Body of pancreas (tissue), 4 donors: Measurements from ENCODE around the gene SH3D19. TPM values are rescaled to one million over a fixed set of nuclear protein-coding genes. Genes with fewer than 3 reads are reported as not detected.

Experiments used
- ATAC-seq: fragments of 150-250 bp; one replicate; pipeline ENCODE4 v1.9.1; 2016
- DNase-seq, 4 donors: peaks; one replicate each; pipeline ENCODE4 v3.0.0-alpha.2; 2019
- H3K27ac ChIP-seq, 4 donors: fragments of 200-600 bp; sonication (generic); 1 replicate in 3 of 4; 2 replicates in 1 of 4; pipeline versions ENCODE4 v1.5.1 to v1.6.1; 2016 to 2019; ENCODE audit warnings: mild to moderate bottlenecking in 1 of 4, mixed read lengths in 1 of 4, moderate library complexity in 1 of 4
- H3K27me3 ChIP-seq, 2 donors: fragments of 200-600 bp; sonication (generic); one replicate each; pipeline ENCODE4 v1.6.0; 2016; ENCODE audit warnings: mild to moderate bottlenecking in 1 of 2
- H3K36me3 ChIP-seq, 2 donors: fragments of 200-600 bp; sonication (generic); replicated peaks in 1 of 2; 2 replicates each; pipeline ENCODE4 v1.5.1; 2016; ENCODE audit warnings: low read depth in 2 of 2; ENCODE audit not compliant: insufficient read depth in 1 of 2
- H3K4me1 ChIP-seq: fragments of 200-600 bp; sonication (generic); one replicate; pipeline ENCODE4 v1.6.0; 2016
- H3K4me3 ChIP-seq, 2 donors: fragments of 200-600 bp; sonication (generic); 1 replicate in 1 of 2; 2 replicates in 1 of 2; pipeline ENCODE4 v1.5.1; 2016 to 2019
- H3K9me3 ChIP-seq, 3 donors: fragments of 200-600 bp; sonication (generic); 1 replicate in 2 of 3; 2 replicates in 1 of 3; pipeline ENCODE4 v1.5.1; 2016
- CTCF ChIP-seq, 7 experiments: fragments of 450-650 bp in 4 of 7; fragments of 200-600 bp in 3 of 7; sonication (generic) in 3 of 7; IDR thresholded peaks; one replicate each; pipeline ENCODE4 v1.5.1; 2016 to 2019; ENCODE audit warnings: antibody characterized with exemption in 7 of 7
- POLR2A ChIP-seq, 3 donors: fragments of 450-650 bp; IDR thresholded peaks; one replicate each; pipeline ENCODE4 v1.6.1; 2016; ENCODE audit warnings: antibody characterized with exemption in 3 of 3, mild to moderate bottlenecking in 2 of 3
- WGBS, 2 donors: methylation state at CpG; one replicate each; pipeline ENCODE4 v1.1.5; 2017; 5-methylcytosine and 5-hydroxymethylcytosine counted together
- intact Hi-C: fragments of 100-400 bp; cut with DNase I; formaldehyde crosslinking; loops from one replicate; pipeline ENCODE4 v1.15.1; 2023
- total RNA-seq, 2 donors: library from RNA; depleted of rRNA; stranded (reverse); fragments of >200 nt; gene quantifications; one replicate each; pipeline ENCODE4 v1.1.0, GENCODE V29; 2016

Gene SH3D19
- total RNA-seq, 2 donors from 2014 or later, result 38.1 to 42.8 TPM

DNA sequence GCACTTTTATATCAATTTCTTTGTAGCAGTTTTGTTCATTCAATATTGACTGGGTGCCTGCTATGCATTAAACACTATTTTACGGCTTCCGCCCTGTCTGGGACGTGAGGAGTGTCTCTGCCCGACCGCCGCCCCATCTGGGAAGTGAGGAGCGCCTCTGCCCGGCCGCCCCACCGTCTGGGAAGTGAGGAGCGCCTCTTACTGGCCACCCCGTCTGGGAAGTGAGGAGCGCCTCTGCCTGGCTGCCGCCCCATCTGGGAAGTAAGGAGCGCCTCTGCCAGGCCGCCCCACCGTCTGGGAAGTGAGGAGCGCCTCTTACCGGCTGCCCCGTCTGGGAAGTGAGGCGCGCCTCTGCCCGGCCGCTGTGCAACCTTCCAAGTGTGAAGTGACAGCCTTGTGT, 157.8 kb downstream of the SH3D19 start:
- H3K36me3 ChIP-seq, result no peaks in the 10 kb centered on the region
- H3K27me3 ChIP-seq, result no peaks in the 10 kb centered on the region
- H3K4me1 ChIP-seq, result no peaks in the 10 kb centered on the region
- H3K4me3 ChIP-seq, result no peak overlapping the region
- 93 to 95% methylated on average over 24 of the region's 24 CpGs for WGBS, 2 donors
- TF ChIP-seq POLR2A (IDR thresholded peaks at IDR 0.05) (no peak), CTCF (IDR thresholded peaks at IDR 0.05) (no peak)
- no peak for DNase-seq
- ATAC-seq, result no peak
- no peak overlapping the region for H3K27ac ChIP-seq
- H3K9me3 ChIP-seq, result no peaks in the 10 kb centered on the region
- intact Hi-C loops, result no loop called here

- Histone ChIP-seq H3K27me3 (no peaks in the 10 kb centered on the region), H3K36me3 (no peaks in the 10 kb centered on the region), H3K27ac (no peak overlapping the region), H3K4me1 (no peaks in the 10 kb centered on the region), H3K9me3 (no peaks in the 10 kb centered on the region), H3K4me3 (no peak overlapping the region)
- intact Hi-C loops, result no loop called here
- 86 to 96% methylated on average over 4 of the region's 4 CpGs for WGBS, 2 donors
- TF ChIP-seq CTCF (IDR thresholded peaks at IDR 0.05) (no peak), POLR2A (IDR thresholded peaks at IDR 0.05) (no peak)
- no peak for DNase-seq
- ATAC-seq, result no peak
These were observed 158.8 kb downstream of the SH3D19 start for GRCh38 chr4:151166636-151167035.

- H3K27me3 ChIP-seq, result no peaks in the 10 kb centered on the region
- ATAC-seq (no peak), DNase-seq (no peak)
- TF ChIP-seq CTCF (IDR thresholded peaks at IDR 0.05) (no peak), POLR2A (IDR thresholded peaks at IDR 0.05) (no peak)
- no peaks in the 10 kb centered on the region for H3K36me3 ChIP-seq
- 81 to 91% methylated on average over 10 of the region's 10 CpGs for WGBS, 2 donors
- no peaks in the 10 kb centered on the region for H3K4me1 ChIP-seq
- no peak overlapping the region for H3K27ac ChIP-seq
- intact Hi-C loops, result no loop called here
- no peaks in the 10 kb centered on the region for H3K9me3 ChIP-seq
- no peak overlapping the region for H3K4me3 ChIP-seq
These were observed 160.0 kb downstream of the SH3D19 start for GRCh38 chr4:151165205-151166000.

- Histone ChIP-seq H3K36me3 (no peaks in the 10 kb centered on the region), H3K27ac (no peak overlapping the region), H3K4me1 (no peaks in the 10 kb centered on the region), H3K27me3 (no peaks in the 10 kb centered on the region), H3K9me3 (no peaks in the 10 kb centered on the region), H3K4me3 (no peak overlapping the region)
- 100% methylated on average over 1 of the region's 1 CpG for WGBS, 2 donors
- DNase-seq, result no peak
- no peak for TF ChIP-seq CTCF (IDR thresholded peaks at IDR 0.05)
- no peak for TF ChIP-seq POLR2A (IDR thresholded peaks at IDR 0.05)
- ATAC-seq, result no peak
- intact Hi-C loops, result no loop called here
These were observed 161.6 kb downstream of the SH3D19 start for GRCh38 chr4:151163855-151164254.

- Histone ChIP-seq H3K27me3 (no peaks in the 10 kb centered on the region), H3K27ac (no peak overlapping the region)
- WGBS, 2 donors, result 90 to 100% methylated on average over 1 of the region's 1 CpG
These were observed 166.4 kb downstream of the SH3D19 start for GRCh38 chr4:151158979-151159378.

More at GRCh38 chr4:151158979-151159378, 166.4 kb downstream of the SH3D19 start:
- DNase-seq (no peak), ATAC-seq (no peak)
- Histone ChIP-seq H3K4me1 (no peaks in the 10 kb centered on the region), H3K9me3 (no peaks in the 10 kb centered on the region), H3K4me3 (no peak overlapping the region), H3K36me3 (no peaks in the 10 kb centered on the region)
- intact Hi-C loops, result no loop called here
- TF ChIP-seq CTCF (IDR thresholded peaks at IDR 0.05), result no peak
